Measurements from ENCODE around the gene LNX2. TPM values are rescaled to one million over a fixed set of nuclear protein-coding genes. Genes with fewer than 3 reads are reported as not detected.

The LNX2 gene
- total and polyA plus RNA-seq, 2 of the 4 experiments (the other 2 are of a cell fraction), result 3.1 to 7.2 TPM

GRCh38 chr13:27637289-27637626 lies 16.9 kb upstream of the LNX2 start:
- BruUV-seq (replicated peaks), result no TSS peak
- dilution Hi-C loops (cut with HindIII; ENCODE audit: low sequenced_read_pairs, unreplicated experiment), result no loop called here
- H3K56ac ChIP-seq (ENCODE audit: extremely low read depth, insufficient read depth, low read length), result no peak overlapping the region
- no peak overlapping the region for H3K4me3 ChIP-seq (ENCODE audit: insufficient read depth, low read depth, low read length)
- peaks cover 7% of the 10 kb centered on the region for H3K9me1 ChIP-seq (ENCODE audit: insufficient read depth, low read length)
- no peak overlapping the region for H4K5ac ChIP-seq (ENCODE audit: low read depth, low read length)
- intact Hi-C loops (cut with micrococcal nuclease), result no loop called here
- DNase-seq (no peak), ATAC-seq (ENCODE audit: low read depth) (no peak)
- H2BK5ac ChIP-seq (ENCODE audit: low read depth, low read length, poor library complexity, severe bottlenecking), result no peak overlapping the region
- peaks cover 31 to 45% of the 10 kb centered on the region in 2 experiments; a peak in 3 of 4 replicates for H3K79me1 ChIP-seq (ENCODE audit: low read depth in 1 of 2, low read length in 2 of 2)
- H4K91ac ChIP-seq (ENCODE audit: insufficient read depth, low read depth, low read length), result no peak overlapping the region
- no peak overlapping the region for H3K18ac ChIP-seq (ENCODE audit: low read depth, low read length)
- no peak overlapping the region for H3K4me2 ChIP-seq (ENCODE audit: low read depth, low read length)
- no peaks in the 10 kb centered on the region for H3K27me3 ChIP-seq (ENCODE audit: control insufficient read depth, insufficient read depth, low read length)
- peaks cover 27% of the 10 kb centered on the region for H4K20me1 ChIP-seq (ENCODE audit: insufficient read depth, low read length)
- POLR2A ChIA-PET (ENCODE audit: unreplicated experiment), result no interaction called here
- in situ Hi-C loops (cut with MboI; ENCODE audit: low sequenced_read_pairs), result no loop called here
- no peak overlapping the region for H2BK15ac ChIP-seq (ENCODE audit: low read depth, low read length)
- H2AK9ac ChIP-seq (replicated peaks; ENCODE audit: low read depth, low read length, poor library complexity), result no peak overlapping the region
- no peak overlapping the region for H2BK20ac ChIP-seq (ENCODE audit: low read depth, low read length)
- no CpG with 5 or more reads among the region's 1 CpG for WGBS, 2 experiments (ENCODE audit: extremely low coverage in 2 of 2, insufficient read length in 1 of 2)
- H3K27ac ChIP-seq (ENCODE audit: insufficient read depth, low read length), result no peak overlapping the region
- H3K4ac ChIP-seq (ENCODE audit: low read depth, low read length), result no peak overlapping the region
- no peak overlapping the region for H2BK120ac ChIP-seq (ENCODE audit: low read depth, low read length)
- no peaks in the 10 kb centered on the region for H3K9me3 ChIP-seq (ENCODE audit: control insufficient read depth, insufficient read depth, low read length)
- H3K36me3 ChIP-seq (ENCODE audit: control insufficient read depth, insufficient read depth, low read length), result peaks cover 2% of the 10 kb centered on the region
- H2AK5ac ChIP-seq (ENCODE audit: low read depth, low read length), result no peak overlapping the region
- H3K14ac ChIP-seq (replicated peaks; ENCODE audit: low read depth, low read length), result no peak overlapping the region
- CTCF ChIA-PET, result no interaction called here
- no peak overlapping the region for H3K23ac ChIP-seq (ENCODE audit: low read depth, low read length)
- no peak for TF ChIP-seq USF2 (IDR thresholded peaks at IDR 0.05; ENCODE audit: low read depth, low read length)
- no peak for TF ChIP-seq RAD21 (IDR thresholded peaks at IDR 0.05; ENCODE audit: low read length)
- no peak for TF ChIP-seq POLR2A (IDR thresholded peaks at IDR 0.05; ENCODE audit: low read depth, low read length)
- no peak for TF ChIP-seq NFE2L2 (IDR thresholded peaks at IDR 0.05; ENCODE audit: low read depth, low read length)
- no peak for TF ChIP-seq CEBPB (IDR thresholded peaks at IDR 0.05; ENCODE audit: low read depth, low read length)
- TF ChIP-seq CHD1 (IDR thresholded peaks at IDR 0.05; ENCODE audit: low read depth, low read length), result no peak
- no peak for TF ChIP-seq CTCF (conservative IDR thresholded peaks at IDR 0.05; ENCODE audit: low read depth, low read length)
- no peak for TF ChIP-seq SMC3 (IDR thresholded peaks at IDR 0.05; ENCODE audit: low read depth, low read length)
- no peak for TF ChIP-seq MAZ (IDR thresholded peaks at IDR 0.05; ENCODE audit: borderline replicate concordance, low read depth, low read length)
- no peak for TF ChIP-seq MAFK (IDR thresholded peaks at IDR 0.05; ENCODE audit: low read depth, low read length)
- no peak for TF ChIP-seq ELK1 (IDR thresholded peaks at IDR 0.05; ENCODE audit: borderline replicate concordance, low read depth, low read length)
- TF ChIP-seq RCOR1 (IDR thresholded peaks at IDR 0.05; ENCODE audit: insufficient replicate concordance, low read length), result no peak
- TF ChIP-seq FOS (IDR thresholded peaks at IDR 0.05; ENCODE audit: low read depth, low read length), result no peak
- no peak for TF ChIP-seq MXI1 (IDR thresholded peaks at IDR 0.05; ENCODE audit: borderline replicate concordance, low read depth, low read length)
- no peak for TF ChIP-seq BHLHE40 (IDR thresholded peaks at IDR 0.05; ENCODE audit: low read depth, low read length)
- TF ChIP-seq RFX5 (IDR thresholded peaks at IDR 0.05; ENCODE audit: low read depth, low read length), result no peak
- H4K8ac ChIP-seq (ENCODE audit: low read depth in 2 of 2, low read length in 2 of 2), result no peak overlapping the region
- H3K9ac ChIP-seq (ENCODE audit: low read depth, low read length), result no peak overlapping the region
- peaks cover 6% of the 10 kb centered on the region for H3K4me1 ChIP-seq (ENCODE audit: control insufficient read depth, insufficient read depth, low read length)
- no peak overlapping the region for H2AFZ ChIP-seq (replicated peaks; ENCODE audit: low read length, poor library complexity)
